HG02885 (cell line): ENCODE data around the gene OR2B2.
"Not testable (repeated sequence)": the region's sequence is repeated elsewhere in the genome, so short reads cannot be mapped to it uniquely, and the experiment has no call there.

Source experiments
- ATAC-seq: cut with Tn5 transposase; IDR thresholded peaks from one replicate; pipeline ENCODE4 v1.9.1; 2021; ENCODE audit warnings: mild to moderate bottlenecking; ENCODE audit not compliant: unreplicated experiment, poor library complexity

The OR2B2 gene

GRCh38 chr6:27911956-27912446, at the start of gene OR2B2:
Gene OR2B2, minus strand, starts transcription at chr6:27912396. Its CDS starts 77 bp downstream, at chr6:27912319.
- ATAC-seq, result no peak

- ATAC-seq, result no peak
Measured at GRCh38 chr6:27957516-27957915, 45.3 kb upstream of the OR2B2 start.

GRCh38 chr6:27956941-27957340, 44.7 kb upstream of the OR2B2 start, which contains the start of gene OR2B6:
Gene OR2B6, plus strand, starts transcription at chr6:27957241. Its CDS starts 0 bp downstream, at chr6:27957241.
- ATAC-seq, result no peak

- ATAC-seq, result no peak
Measured at GRCh38 chr6:27951040-27951439, 38.8 kb upstream of the OR2B2 start.

- no peak for ATAC-seq
Measured at GRCh38 chr6:27948237-27948636, 36.0 kb upstream of the OR2B2 start.

GRCh38 chr6:27943072-27943471, 30.9 kb upstream of the OR2B2 start:
- not testable (repeated sequence) for ATAC-seq

- ATAC-seq, result no peak
Measured at GRCh38 chr6:27940766-27941165, 28.6 kb upstream of the OR2B2 start.

GRCh38 chr6:27931209-27931608, 19.0 kb upstream of the OR2B2 start:
- no peak for ATAC-seq

GRCh38 chr6:27929930-27930329, 17.7 kb upstream of the OR2B2 start:
- ATAC-seq, result not testable (repeated sequence)

- not testable (repeated sequence) for ATAC-seq
Measured at GRCh38 chr6:27928041-27928440, 15.8 kb upstream of the OR2B2 start.

- ATAC-seq, result no peak
Measured at GRCh38 chr6:27924179-27924578, 12.0 kb upstream of the OR2B2 start.

- ATAC-seq, result no peak
Measured at GRCh38 chr6:27922949-27923348, 10.8 kb upstream of the OR2B2 start.

- no peak for ATAC-seq
Measured at GRCh38 chr6:27908017-27908416, 4.2 kb downstream of the OR2B2 start.

GRCh38 chr6:27902335-27903314, 9.6 kb downstream of the OR2B2 start:
- ATAC-seq, result peak; percentile 80

- ATAC-seq, result no peak
Measured at GRCh38 chr6:27901801-27902200, 10.4 kb downstream of the OR2B2 start.

- not testable (repeated sequence) for ATAC-seq
Measured at GRCh38 chr6:27900197-27900596, 12.0 kb downstream of the OR2B2 start.

- no peak for ATAC-seq
Measured at GRCh38 chr6:27899543-27899942, 12.7 kb downstream of the OR2B2 start.

GRCh38 chr6:27897580-27898206, 14.5 kb downstream of the OR2B2 start:
- ATAC-seq, result no peak

GRCh38 chr6:27896398-27896796, 15.8 kb downstream of the OR2B2 start:
- ATAC-seq, result no peak

- ATAC-seq, result no peak
Measured at GRCh38 chr6:27894839-27895762, 17.1 kb downstream of the OR2B2 start.
